Neural cell (in vitro differentiated cells): ENCODE data around the gene OTOL1.

Experiments used
- EZH2 ChIP-seq: fragments of 200-600, 300-800 bp; shearing (Covaris generic), sonication (generic); IDR thresholded peaks from 2 replicates; pipeline ENCODE4 v1.6.1; 2014; ENCODE audit warnings: antibody characterized with exemption, low read length, borderline replicate concordance, mild to moderate bottlenecking; ENCODE audit not compliant: insufficient read depth, poor library complexity, severe bottlenecking
- TF ChIP-seq, protein P1 (sequence below): fragments of 450-650 bp; IDR thresholded peaks from 2 replicates; pipeline ENCODE4 v1.5.1; 2014; ENCODE audit warnings: antibody characterized with exemption, mild to moderate bottlenecking, moderate library complexity; ENCODE audit not compliant: poor library complexity, severe bottlenecking

DNA sequence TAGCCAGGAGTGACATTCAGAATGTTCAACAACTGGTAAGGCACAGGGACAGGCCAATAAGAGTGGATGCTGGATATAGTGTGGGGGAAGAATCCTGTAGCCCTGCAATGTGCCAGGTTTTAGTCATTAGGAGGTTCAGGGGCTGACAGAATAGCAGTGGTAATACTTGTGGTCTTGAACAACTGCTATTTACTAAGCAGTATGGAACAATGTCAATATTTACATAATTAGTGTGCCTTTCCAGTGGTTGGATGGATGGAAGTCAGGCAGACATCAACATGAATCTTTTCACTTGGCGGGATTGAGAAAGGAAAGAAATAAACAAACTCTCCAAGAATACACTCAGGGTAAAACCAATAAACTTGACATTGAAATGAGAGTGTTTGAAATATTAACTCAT, 55.1 kb downstream of the OTOL1 start:
- TF ChIP-seq, protein P1, sequence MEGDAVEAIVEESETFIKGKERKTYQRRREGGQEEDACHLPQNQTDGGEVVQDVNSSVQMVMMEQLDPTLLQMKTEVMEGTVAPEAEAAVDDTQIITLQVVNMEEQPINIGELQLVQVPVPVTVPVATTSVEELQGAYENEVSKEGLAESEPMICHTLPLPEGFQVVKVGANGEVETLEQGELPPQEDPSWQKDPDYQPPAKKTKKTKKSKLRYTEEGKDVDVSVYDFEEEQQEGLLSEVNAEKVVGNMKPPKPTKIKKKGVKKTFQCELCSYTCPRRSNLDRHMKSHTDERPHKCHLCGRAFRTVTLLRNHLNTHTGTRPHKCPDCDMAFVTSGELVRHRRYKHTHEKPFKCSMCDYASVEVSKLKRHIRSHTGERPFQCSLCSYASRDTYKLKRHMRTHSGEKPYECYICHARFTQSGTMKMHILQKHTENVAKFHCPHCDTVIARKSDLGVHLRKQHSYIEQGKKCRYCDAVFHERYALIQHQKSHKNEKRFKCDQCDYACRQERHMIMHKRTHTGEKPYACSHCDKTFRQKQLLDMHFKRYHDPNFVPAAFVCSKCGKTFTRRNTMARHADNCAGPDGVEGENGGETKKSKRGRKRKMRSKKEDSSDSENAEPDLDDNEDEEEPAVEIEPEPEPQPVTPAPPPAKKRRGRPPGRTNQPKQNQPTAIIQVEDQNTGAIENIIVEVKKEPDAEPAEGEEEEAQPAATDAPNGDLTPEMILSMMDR, result no peak
- TF ChIP-seq EZH2, result no peak
